HL-60 (cell line): ENCODE results near the gene RAI14.

Source experiments
- DNase-seq, 2 experiments: peaks; one replicate each; pipeline ENCODE4 v3.0.0-alpha.2; 2010 to 2020; ENCODE audit warnings: low read depth in 1 of 2, low spot score in 1 of 2
- H3K27ac ChIP-seq: fragments of 250-450 bp; sonication (Bioruptor Pico); replicated peaks from 2 replicates; pipeline ENCODE4 v1.5.1; 2020; ENCODE audit warnings: mild to moderate bottlenecking, moderate library complexity
- H3K27me3 ChIP-seq: fragments of 250-450 bp; sonication (Bioruptor Pico); 2 replicates; pipeline ENCODE4 v1.5.1; 2021; ENCODE audit warnings: mild to moderate bottlenecking, moderate library complexity; ENCODE audit not compliant: insufficient read depth, poor library complexity, severe bottlenecking
- H3K4me3 ChIP-seq: replicated peaks from 2 replicates; pipeline ENCODE4 v1.5.1; 2011; ENCODE audit warnings: mild to moderate bottlenecking, control low read depth, low read length; ENCODE audit not compliant: insufficient read depth
- GABPA ChIP-seq: IDR thresholded peaks from 2 replicates; pipeline ENCODE4 v1.6.1; 2012; ENCODE audit warnings: low read depth
- POLR2AphosphoS5 ChIP-seq: IDR thresholded peaks from 2 replicates; pipeline ENCODE4 v1.6.1; 2012; ENCODE audit warnings: low read depth
- SPI1 ChIP-seq: IDR thresholded peaks from 2 replicates; pipeline ENCODE4 v1.6.1; 2012; ENCODE audit warnings: low read depth, mild to moderate bottlenecking, borderline replicate concordance
- TF ChIP-seq, protein P1 (sequence below): IDR thresholded peaks from 2 replicates; pipeline ENCODE4 v1.6.1; 2012; ENCODE audit warnings: low read depth; ENCODE audit not compliant: insufficient replicate concordance
- TF ChIP-seq, protein P2 (sequence below): IDR thresholded peaks from one replicate; pipeline ENCODE4 v1.5.1; 2011; ENCODE audit warnings: low read length, control low read depth, inconsistent platforms; ENCODE audit not compliant: insufficient read depth

RAI14 gene

GRCh38 chr5:34838785-34839714 lies 182.9 kb downstream of the RAI14 start, which contains the start of gene TTC23L:
Gene TTC23L (plus strand): TSS chr5:34839164. CDS start chr5:34840672, 1,508 bp downstream.
- TF ChIP-seq SPI1 (no peak), GABPA (peak; percentile 78)

DNA sequence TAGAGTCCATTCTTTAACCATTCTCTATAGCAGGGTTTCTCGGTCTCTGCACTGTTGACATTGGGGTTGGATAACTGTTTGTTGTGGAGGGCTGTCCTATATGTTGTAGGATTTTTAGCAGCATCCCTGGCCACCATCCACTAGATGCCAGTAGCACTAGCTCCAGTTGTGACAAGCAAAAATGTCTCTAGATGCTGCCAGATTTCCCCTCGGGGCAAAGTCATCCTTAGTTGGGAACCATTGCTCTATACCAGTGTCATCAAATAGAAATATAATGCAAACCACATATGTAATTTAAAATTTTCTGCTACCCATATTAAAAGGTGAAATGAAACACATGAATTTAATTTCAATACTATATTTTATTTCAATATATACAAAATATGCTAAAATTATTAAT lies 185.7 kb downstream of the RAI14 start:
- H3K27ac ChIP-seq, result no peak overlapping the region
- no peak overlapping the region for H3K4me3 ChIP-seq
- no peak for TF ChIP-seq POLR2AphosphoS5
- DNase-seq, result no peak
- peaks cover 2% of the 10 kb centered on the region for H3K27me3 ChIP-seq

More at GRCh38 chr5:34838785-34839714, 182.9 kb downstream of the RAI14 start, which contains the start of gene TTC23L:
- Histone ChIP-seq H3K27ac (no peak within 1 kb of the TSS), H3K4me3 (peak within 1 kb of the TSS; percentile 57), H3K27me3 (peaks cover 2% of the 10 kb centered on the region)
- peak; percentile 58 to 60 for DNase-seq

DNA sequence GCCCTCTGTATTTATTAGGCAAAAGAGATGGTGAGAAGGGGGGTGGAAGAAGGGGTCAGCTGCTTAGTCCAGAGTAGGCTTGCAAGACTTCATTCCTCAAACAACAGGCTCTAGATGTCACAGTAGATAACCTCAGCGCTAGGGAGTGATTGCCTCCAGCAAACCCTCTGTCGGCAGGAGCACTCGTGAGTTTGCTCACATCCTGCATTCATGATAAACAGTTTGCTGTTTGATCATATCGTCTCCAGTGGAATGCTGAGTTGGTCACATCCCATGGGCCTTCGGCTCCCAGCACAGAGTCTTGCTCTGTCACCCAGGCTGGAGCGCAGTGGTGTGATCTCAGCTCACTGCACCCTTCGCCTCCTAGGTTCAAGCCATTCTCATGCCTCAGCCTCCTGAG lies 186.4 kb downstream of the RAI14 start:
- TF ChIP-seq, protein P1, sequence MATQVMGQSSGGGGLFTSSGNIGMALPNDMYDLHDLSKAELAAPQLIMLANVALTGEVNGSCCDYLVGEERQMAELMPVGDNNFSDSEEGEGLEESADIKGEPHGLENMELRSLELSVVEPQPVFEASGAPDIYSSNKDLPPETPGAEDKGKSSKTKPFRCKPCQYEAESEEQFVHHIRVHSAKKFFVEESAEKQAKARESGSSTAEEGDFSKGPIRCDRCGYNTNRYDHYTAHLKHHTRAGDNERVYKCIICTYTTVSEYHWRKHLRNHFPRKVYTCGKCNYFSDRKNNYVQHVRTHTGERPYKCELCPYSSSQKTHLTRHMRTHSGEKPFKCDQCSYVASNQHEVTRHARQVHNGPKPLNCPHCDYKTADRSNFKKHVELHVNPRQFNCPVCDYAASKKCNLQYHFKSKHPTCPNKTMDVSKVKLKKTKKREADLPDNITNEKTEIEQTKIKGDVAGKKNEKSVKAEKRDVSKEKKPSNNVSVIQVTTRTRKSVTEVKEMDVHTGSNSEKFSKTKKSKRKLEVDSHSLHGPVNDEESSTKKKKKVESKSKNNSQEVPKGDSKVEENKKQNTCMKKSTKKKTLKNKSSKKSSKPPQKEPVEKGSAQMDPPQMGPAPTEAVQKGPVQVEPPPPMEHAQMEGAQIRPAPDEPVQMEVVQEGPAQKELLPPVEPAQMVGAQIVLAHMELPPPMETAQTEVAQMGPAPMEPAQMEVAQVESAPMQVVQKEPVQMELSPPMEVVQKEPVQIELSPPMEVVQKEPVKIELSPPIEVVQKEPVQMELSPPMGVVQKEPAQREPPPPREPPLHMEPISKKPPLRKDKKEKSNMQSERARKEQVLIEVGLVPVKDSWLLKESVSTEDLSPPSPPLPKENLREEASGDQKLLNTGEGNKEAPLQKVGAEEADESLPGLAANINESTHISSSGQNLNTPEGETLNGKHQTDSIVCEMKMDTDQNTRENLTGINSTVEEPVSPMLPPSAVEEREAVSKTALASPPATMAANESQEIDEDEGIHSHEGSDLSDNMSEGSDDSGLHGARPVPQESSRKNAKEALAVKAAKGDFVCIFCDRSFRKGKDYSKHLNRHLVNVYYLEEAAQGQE, result no peak
- TF ChIP-seq GABPA, result no peak
- TF ChIP-seq, protein P2, sequence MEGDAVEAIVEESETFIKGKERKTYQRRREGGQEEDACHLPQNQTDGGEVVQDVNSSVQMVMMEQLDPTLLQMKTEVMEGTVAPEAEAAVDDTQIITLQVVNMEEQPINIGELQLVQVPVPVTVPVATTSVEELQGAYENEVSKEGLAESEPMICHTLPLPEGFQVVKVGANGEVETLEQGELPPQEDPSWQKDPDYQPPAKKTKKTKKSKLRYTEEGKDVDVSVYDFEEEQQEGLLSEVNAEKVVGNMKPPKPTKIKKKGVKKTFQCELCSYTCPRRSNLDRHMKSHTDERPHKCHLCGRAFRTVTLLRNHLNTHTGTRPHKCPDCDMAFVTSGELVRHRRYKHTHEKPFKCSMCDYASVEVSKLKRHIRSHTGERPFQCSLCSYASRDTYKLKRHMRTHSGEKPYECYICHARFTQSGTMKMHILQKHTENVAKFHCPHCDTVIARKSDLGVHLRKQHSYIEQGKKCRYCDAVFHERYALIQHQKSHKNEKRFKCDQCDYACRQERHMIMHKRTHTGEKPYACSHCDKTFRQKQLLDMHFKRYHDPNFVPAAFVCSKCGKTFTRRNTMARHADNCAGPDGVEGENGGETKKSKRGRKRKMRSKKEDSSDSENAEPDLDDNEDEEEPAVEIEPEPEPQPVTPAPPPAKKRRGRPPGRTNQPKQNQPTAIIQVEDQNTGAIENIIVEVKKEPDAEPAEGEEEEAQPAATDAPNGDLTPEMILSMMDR, result no peak
- no peak for TF ChIP-seq POLR2AphosphoS5
- no peak for TF ChIP-seq SPI1
- Histone ChIP-seq H3K27ac (no peak overlapping the region), H3K4me3 (no peak overlapping the region), H3K27me3 (peaks cover 2% of the 10 kb centered on the region)
- DNase-seq, result no peak

- TF ChIP-seq, protein P1, result no peak
- TF ChIP-seq, protein P2, result no peak
- TF ChIP-seq GABPA (no peak), POLR2AphosphoS5 (no peak), SPI1 (no peak)
- no peak for DNase-seq
- Histone ChIP-seq H3K27ac (no peak overlapping the region), H3K4me3 (no peak overlapping the region), H3K27me3 (peaks cover 2% of the 10 kb centered on the region)
These were observed 187.4 kb downstream of the RAI14 start for GRCh38 chr5:34843497-34843896.
